A549 treated with ZK216348 at 1 μM for 4 hours (cell line): ENCODE measurements around the gene HSD17B12. TPM values are rescaled to one million over a fixed set of nuclear protein-coding genes. Genes with fewer than 3 reads are reported as not detected.

ENCODE experiments used
- total RNA-seq: library from RNA; stranded (reverse); fragments of 200-300 nt; extraction: Qiagen RNA extraction; gene quantifications from 5 replicates; pipeline ENCODE4 v1.2.3, GENCODE V29; 2022; ENCODE audit warnings: low read depth

HSD17B12 gene
- 58.4 to 72.4 TPM (median 66.5 TPM) in 5 replicates for total RNA-seq

DNA sequence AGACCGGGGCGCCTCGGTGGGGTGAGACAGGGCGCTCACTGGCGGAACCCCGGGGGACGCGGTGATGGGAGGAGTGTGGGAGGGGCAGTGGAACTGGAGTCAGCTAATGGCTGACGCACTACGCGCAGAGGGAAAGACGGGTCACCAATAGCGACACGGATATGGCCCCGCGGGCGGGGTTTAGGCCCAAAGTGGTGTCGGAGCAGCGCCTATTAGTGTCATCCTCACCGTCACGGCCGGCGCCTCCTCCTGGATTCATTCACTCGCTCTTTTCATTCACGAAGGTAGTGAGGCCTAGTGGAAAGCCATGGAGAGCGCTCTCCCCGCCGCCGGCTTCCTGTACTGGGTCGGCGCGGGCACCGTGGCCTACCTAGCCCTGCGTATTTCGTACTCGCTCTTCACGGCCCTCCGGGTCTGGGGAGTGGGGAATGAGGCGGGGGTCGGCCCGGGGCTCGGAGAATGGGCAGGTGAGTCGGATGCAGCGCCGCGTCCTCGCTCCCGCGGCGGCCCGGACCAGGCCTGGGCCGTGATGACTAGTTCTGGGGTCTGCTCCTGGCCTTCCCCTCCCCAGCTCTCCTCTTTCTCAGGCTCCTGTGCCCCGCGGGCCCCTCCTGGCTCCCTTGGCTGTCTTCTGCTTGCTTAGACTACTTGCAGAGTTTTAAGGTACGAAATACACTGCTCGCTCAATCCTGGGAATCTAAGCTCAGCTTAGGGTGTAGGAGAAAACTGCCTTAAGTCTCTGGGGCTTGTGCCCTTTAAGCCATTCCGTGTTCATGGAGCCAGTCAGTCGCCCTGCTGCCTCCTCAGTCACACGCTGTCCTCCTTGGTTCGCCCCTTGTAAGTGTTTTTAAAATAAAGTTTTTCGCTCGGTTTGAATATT, at the start of gene HSD17B12:
Gene HSD17B12 (plus strand): TSS at position 218 of the 880 bp plus-strand sequence. CDS start 90 bp downstream, at position 308.

DNA sequence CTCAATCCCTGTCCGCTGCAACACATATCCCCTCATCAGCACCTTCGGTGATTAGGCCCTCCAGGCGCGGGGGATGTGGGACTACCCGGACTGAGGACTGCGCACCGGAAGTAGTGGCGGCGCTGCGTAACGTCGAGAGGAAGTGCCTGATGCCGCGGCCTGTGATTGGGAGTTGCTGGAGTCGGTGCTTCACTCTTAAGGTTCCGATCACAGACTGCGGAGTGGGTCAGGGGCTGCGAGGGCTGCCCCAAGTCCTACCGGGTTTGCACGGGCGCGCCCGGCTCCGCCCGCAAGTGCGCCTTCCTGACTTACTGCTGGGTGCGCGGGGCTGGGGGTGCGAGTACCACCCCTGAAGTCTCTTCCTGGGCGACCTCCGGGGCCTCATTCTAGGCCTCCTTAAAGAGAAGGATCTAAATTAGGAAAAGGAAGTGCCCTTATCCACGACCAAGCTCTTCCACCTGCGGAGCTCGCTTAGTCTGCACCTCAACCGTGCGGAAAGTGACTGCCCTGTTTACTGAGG, 200.2 kb downstream of the HSD17B12 start, which contains the start of gene ALKBH3:
Gene ALKBH3 (plus strand): TSS at position 192 of the 520 bp plus-strand sequence. CDS start 1,822 bp downstream, outside the sequence.

Other genes with a start within 250 kb of the HSD17B12 start
- 23.9 to 30.4 TPM (median 26.6 TPM) in 5 replicates for gene ALKBH3, start 200.1 kb downstream of the HSD17B12 start, total RNA-seq